ENCODE measurements around the gene GIT2.
"Not testable (repeated sequence)": the region's sequence is repeated elsewhere in the genome, so short reads cannot be mapped to it uniquely, and the experiment has no call there.

Gene GIT2

DNA sequence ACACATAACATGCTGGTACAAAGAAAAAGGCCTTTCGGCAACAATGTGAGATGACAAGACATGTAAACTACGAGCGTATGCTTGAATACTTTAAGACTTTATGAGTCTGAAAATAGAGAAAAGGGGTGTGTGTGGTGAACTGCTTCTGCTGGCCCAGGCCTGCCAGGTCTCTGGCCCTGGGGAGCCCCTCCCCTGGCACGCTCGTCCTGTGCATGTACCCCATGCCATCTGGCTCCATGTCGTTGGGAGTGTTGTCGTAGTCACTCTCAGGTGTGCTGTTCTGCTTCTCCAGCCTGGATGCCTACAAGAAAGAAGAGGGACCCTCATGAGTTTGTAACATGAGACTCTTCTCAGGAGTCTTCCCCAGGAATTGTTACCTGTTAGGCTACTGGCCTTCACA is 57.2 kb downstream of the GIT2 start:
- Histone ChIP-seq H3K27me3 (ENCODE audit: control insufficient read depth, insufficient read depth, low read length) (no peaks in the 10 kb centered on the region), H3K27ac (ENCODE audit: low read length) (no peak overlapping the region), H3K4me3 (ENCODE audit: low read length) (no peak overlapping the region), H3K9me3 (ENCODE audit: control insufficient read depth, insufficient read depth, low read length) (no peaks in the 10 kb centered on the region), H3K36me3 (ENCODE audit: control insufficient read depth, insufficient read depth, low read length) (peaks cover 8% of the 10 kb centered on the region; the same call in 1 of the 2 replicates), H3K4me1 (ENCODE audit: control insufficient read depth, insufficient read depth, low read length) (no peaks in the 10 kb centered on the region)
- WGBS (ENCODE audit: insufficient coverage, insufficient read length) = no CpG with 5 or more reads among the region's 7 CpGs
- DNase-seq (ENCODE audit: low read depth, low spot score) = no peak

DNA sequence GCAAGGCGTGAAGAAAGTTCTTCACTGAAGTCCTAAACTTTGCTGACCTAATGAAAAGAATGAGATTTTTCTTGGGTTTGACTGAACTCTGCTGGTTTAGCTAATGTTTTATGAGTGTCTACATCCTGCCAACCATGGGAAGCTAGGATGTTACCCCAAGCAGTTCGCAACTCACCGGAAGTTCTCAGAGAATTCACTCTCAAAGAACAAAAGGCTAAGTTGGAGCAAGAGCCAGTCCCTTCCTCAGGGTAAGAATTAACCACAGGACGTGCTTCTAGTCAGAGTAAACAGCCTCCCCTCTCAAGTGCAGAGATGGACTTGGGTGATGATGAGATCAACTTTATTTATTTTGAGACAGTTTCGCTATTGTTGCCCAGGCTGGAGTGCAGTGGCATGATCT is 58.8 kb downstream of the GIT2 start:
- no CpG with 5 or more reads among the region's 5 CpGs for WGBS (ENCODE audit: insufficient coverage, insufficient read length)
- no peak for DNase-seq (ENCODE audit: low read depth, low spot score)
- no peaks in the 10 kb centered on the region for H3K27me3 ChIP-seq (ENCODE audit: control insufficient read depth, insufficient read depth, low read length)
- H3K27ac ChIP-seq (ENCODE audit: low read length) = no peak overlapping the region
- no peak overlapping the region for H3K4me3 ChIP-seq (ENCODE audit: low read length)
- no peaks in the 10 kb centered on the region for H3K9me3 ChIP-seq (ENCODE audit: control insufficient read depth, insufficient read depth, low read length)
- H3K4me1 ChIP-seq (ENCODE audit: control insufficient read depth, insufficient read depth, low read length) = no peaks in the 10 kb centered on the region
- peaks cover 11% of the 10 kb centered on the region for H3K36me3 ChIP-seq (ENCODE audit: control insufficient read depth, insufficient read depth, low read length)

DNA sequence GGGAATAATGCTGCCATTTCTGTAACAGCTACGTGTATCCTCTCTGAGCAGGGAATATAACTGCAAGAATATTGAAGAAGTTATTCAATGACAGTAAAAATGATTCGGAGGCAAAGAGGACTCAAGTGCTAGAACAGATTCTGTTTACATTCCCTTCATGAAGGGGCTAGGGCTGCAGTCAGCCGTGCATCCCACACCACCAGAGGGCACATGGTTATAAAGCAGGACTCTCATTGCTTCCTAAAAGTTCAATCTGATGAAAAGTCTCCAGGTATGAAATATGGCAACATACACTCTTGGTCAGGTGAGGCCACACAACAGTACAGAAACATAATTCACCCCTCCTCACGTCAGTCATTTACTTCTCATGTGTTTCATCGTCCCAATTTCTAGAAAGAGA is 62.1 kb downstream of the GIT2 start:
- Histone ChIP-seq H3K9me3 (ENCODE audit: control insufficient read depth, insufficient read depth, low read length) (no peaks in the 10 kb centered on the region), H3K4me3 (ENCODE audit: low read length) (no peak overlapping the region), H3K27me3 (ENCODE audit: control insufficient read depth, insufficient read depth, low read length) (no peaks in the 10 kb centered on the region), H3K27ac (ENCODE audit: low read length) (no peak overlapping the region), H3K36me3 (ENCODE audit: control insufficient read depth, insufficient read depth, low read length) (peaks cover 15% of the 10 kb centered on the region), H3K4me1 (ENCODE audit: control insufficient read depth, insufficient read depth, low read length) (no peaks in the 10 kb centered on the region)
- no peak for DNase-seq (ENCODE audit: low read depth, low spot score)
- WGBS (ENCODE audit: insufficient coverage, insufficient read length) = no CpG with 5 or more reads among the region's 5 CpGs

DNA sequence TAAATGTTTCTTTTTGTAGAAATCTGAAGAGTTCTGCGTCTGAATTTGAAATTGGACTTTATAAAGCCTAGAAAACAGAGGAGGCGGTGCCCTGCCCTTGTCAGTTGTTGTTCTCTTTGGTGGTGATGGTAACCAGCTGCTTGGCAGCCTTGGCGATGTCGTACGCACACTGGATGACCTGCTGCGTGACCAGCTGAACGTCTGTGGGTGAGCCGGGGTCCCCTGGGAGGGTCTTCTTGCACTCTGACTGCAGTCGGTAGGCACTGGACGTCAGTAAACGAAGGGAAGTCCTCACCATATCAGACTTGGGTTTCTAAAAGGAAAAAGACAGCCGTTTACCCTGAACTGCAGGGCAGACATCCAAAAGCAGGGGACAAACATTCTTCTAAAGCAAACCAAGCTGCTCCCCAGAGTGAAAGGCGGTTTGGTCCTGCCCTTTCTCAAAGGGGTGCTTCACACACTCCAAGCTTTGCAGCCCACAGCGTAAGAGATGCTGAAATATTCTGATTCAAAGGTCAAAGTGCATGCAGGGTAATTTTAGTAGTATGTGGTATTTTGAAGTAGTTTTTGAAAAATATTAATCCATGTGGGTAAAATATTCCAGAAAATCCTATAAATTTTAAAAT is 63.2 kb downstream of the GIT2 start:
- Histone ChIP-seq H3K27me3 (ENCODE audit: control insufficient read depth, insufficient read depth, low read length) (no peaks in the 10 kb centered on the region), H3K4me3 (ENCODE audit: low read length) (no peak overlapping the region), H3K36me3 (ENCODE audit: control insufficient read depth, insufficient read depth, low read length) (peaks cover 9% of the 10 kb centered on the region), H3K27ac (ENCODE audit: low read length) (no peak overlapping the region), H3K4me1 (ENCODE audit: control insufficient read depth, insufficient read depth, low read length) (no peaks in the 10 kb centered on the region), H3K9me3 (ENCODE audit: control insufficient read depth, insufficient read depth, low read length) (no peaks in the 10 kb centered on the region)
- WGBS (ENCODE audit: insufficient coverage, insufficient read length) = no CpG with 5 or more reads among the region's 14 CpGs
- DNase-seq (ENCODE audit: low read depth, low spot score) = no peak

DNA sequence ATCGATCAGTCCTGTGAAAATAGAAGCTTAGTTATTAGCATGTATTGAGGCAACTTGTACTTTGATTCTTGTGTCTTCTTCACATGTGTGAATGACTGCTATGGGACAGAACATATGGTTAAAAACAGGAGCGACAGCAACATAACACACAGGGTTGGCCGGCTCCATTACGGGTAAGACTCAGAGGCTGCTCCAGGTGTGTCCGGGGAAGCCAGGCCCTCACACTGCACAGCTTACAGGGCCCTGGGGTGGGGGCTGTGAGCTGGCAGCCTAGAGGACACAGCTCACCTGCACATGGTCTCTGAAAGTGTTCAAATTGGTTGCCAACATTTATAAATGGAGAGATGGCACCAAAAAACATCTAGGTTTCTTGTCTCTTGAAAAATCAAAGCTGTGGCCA is 65.0 kb downstream of the GIT2 start:
- no peak for DNase-seq (ENCODE audit: low read depth, low spot score)
- H3K36me3 ChIP-seq (ENCODE audit: control insufficient read depth, insufficient read depth, low read length) = peaks cover 7% of the 10 kb centered on the region
- H3K4me1 ChIP-seq (ENCODE audit: control insufficient read depth, insufficient read depth, low read length) = no peaks in the 10 kb centered on the region
- H3K4me3 ChIP-seq (ENCODE audit: low read length) = no peak overlapping the region
- no peaks in the 10 kb centered on the region for H3K9me3 ChIP-seq (ENCODE audit: control insufficient read depth, insufficient read depth, low read length)
- WGBS (ENCODE audit: insufficient coverage, insufficient read length) = no CpG with 5 or more reads among the region's 5 CpGs
- H3K27ac ChIP-seq (ENCODE audit: low read length) = no peak overlapping the region
- H3K27me3 ChIP-seq (ENCODE audit: control insufficient read depth, insufficient read depth, low read length) = no peaks in the 10 kb centered on the region

DNA sequence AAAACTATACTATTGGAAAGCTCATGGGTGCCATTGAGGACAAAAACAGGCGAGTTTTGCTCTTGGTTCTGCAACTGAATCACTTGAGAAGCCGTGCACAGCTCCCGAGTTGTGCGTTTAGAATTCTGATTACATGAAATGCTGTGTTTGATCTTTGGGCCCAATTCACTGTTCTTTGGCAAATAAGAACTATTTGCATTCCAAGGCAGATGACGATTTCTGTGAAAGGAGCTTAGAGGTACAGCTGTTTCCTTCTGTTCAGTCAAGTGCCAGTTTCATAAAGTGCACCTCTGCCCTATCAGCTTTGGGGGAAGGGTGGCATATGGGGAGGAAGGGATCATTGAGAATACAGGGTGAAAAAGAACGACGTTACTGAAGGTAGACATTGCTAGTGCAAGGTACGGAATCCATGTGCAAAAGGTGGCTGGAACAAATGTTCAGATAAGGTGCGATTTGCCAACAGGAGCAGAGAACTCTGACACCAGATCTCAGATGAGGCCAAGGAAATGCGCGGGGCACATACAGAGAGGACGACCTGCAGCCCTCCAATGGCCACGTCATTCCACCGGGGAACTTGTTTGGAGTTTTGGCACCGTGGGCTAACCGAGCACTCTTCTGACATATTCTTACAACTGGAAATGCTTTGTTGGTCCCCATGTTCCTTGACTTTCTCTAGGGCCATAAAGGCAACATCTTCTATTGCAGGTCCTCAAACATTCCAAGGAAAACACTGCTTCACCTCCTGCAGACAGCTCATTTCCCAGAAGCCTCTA is 66.0 kb downstream of the GIT2 start:
- H3K4me1 ChIP-seq (ENCODE audit: control insufficient read depth, insufficient read depth, low read length) = no peaks in the 10 kb centered on the region
- peaks cover 7% of the 10 kb centered on the region for H3K36me3 ChIP-seq (ENCODE audit: control insufficient read depth, insufficient read depth, low read length)
- no peak for DNase-seq (ENCODE audit: low read depth, low spot score)
- H3K9me3 ChIP-seq (ENCODE audit: control insufficient read depth, insufficient read depth, low read length) = no peaks in the 10 kb centered on the region
- H3K27me3 ChIP-seq (ENCODE audit: control insufficient read depth, insufficient read depth, low read length) = no peaks in the 10 kb centered on the region
- no peak overlapping the region for H3K4me3 ChIP-seq (ENCODE audit: low read length)
- H3K27ac ChIP-seq (ENCODE audit: low read length) = no peak overlapping the region
- WGBS (ENCODE audit: insufficient coverage, insufficient read length) = no CpG with 5 or more reads among the region's 16 CpGs

DNA sequence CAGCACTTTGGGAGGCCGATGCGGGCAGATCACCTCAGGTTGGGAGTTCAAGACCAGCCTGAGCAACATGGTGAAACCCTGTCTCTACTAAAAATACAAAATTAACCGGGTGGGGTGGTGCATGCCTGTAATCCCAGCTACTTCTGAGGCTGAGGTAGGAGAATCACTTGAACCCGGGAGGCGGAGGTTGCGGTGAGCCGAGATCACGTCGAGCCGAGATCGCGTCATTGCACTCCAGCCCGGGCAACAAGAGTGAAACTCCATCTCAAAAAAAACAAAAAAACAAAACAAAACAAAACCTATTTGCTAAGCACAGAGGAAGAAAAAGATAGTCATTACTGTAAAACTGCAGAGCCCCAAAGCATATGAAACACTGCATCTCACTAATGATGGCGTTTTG is 66.8 kb downstream of the GIT2 start:
- no CpG with 5 or more reads among the region's 14 CpGs for whole genome bisulfite sequencing (ENCODE audit: insufficient coverage, insufficient read length)
- not testable (repeated sequence) for DNase-seq (ENCODE audit: low read depth, low spot score); H3K27me3 ChIP-seq (ENCODE audit: control insufficient read depth, insufficient read depth, low read length); H3K4me3 ChIP-seq (ENCODE audit: low read length); H3K9me3 ChIP-seq (ENCODE audit: control insufficient read depth, insufficient read depth, low read length); H3K27ac ChIP-seq (ENCODE audit: low read length); H3K36me3 ChIP-seq (ENCODE audit: control insufficient read depth, insufficient read depth, low read length); H3K4me1 ChIP-seq (ENCODE audit: control insufficient read depth, insufficient read depth, low read length)

DNA sequence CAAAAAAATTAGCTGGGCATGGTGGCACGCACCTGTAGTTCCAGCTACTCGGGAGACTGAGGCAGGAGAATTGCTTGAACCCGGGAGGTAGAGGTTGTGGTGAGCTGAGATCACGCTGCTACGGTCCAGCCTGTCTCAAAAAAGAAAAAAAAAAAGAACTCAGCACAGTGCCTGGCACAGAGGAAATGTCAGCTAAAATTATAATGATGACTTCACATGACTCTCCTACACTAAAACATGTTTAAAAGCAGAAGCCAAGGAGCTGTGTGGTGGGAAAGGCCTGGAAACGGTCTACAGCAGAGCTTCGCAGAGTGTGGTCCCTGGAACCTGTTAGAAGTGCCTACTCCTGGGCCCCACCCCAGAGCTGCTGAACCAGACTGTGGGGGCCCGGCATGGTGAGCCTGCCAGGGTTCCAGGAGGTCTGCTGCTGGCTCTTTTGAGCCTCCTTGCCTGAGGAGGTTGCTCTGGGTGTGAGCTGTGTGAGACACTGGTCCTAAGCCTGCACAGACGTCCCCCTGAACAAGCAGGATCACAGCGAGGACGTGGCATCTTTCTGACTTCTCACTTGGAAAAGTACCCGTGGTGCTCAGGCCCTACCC is 68.0 kb downstream of the GIT2 start:
- Histone ChIP-seq H3K9me3 (ENCODE audit: control insufficient read depth, insufficient read depth, low read length) (no peaks in the 10 kb centered on the region), H3K4me3 (ENCODE audit: low read length) (no peak overlapping the region), H3K36me3 (ENCODE audit: control insufficient read depth, insufficient read depth, low read length) (peaks cover 7% of the 10 kb centered on the region), H3K27ac (ENCODE audit: low read length) (no peak overlapping the region), H3K4me1 (ENCODE audit: control insufficient read depth, insufficient read depth, low read length) (no peaks in the 10 kb centered on the region), H3K27me3 (ENCODE audit: control insufficient read depth, insufficient read depth, low read length) (no peaks in the 10 kb centered on the region)
- WGBS (ENCODE audit: insufficient coverage, insufficient read length) = no CpG with 5 or more reads among the region's 12 CpGs
- no peak for DNase-seq (ENCODE audit: low read depth, low spot score)

DNA sequence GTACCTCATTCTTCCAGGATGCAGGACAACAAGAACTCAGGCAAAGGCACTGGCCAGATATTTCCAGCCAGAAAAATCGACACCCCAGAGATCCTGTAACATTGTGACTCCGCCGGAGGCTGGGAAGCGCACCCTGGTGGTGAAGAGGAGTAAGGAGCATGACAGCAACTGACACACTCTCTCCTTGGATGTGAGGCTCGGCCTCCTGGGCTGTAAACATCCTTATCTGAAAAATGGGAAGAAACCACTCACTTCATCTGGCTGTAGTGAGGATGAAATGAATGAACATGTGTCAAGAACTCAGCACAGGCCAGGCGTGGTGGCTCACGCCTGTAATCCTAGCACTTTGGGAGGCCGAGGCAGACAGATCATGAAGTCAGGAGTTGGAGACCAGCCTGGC is 68.5 kb downstream of the GIT2 start:
- H3K4me3 ChIP-seq (ENCODE audit: low read length) = no peak overlapping the region
- H3K4me1 ChIP-seq (ENCODE audit: control insufficient read depth, insufficient read depth, low read length) = no peaks in the 10 kb centered on the region
- no peaks in the 10 kb centered on the region for H3K9me3 ChIP-seq (ENCODE audit: control insufficient read depth, insufficient read depth, low read length)
- DNase-seq (ENCODE audit: low read depth, low spot score) = no peak
- WGBS (ENCODE audit: insufficient coverage, insufficient read length) = no CpG with 5 or more reads among the region's 8 CpGs
- H3K36me3 ChIP-seq (ENCODE audit: control insufficient read depth, insufficient read depth, low read length) = peaks cover 4% of the 10 kb centered on the region; the same call in 1 of the 2 replicates
- H3K27me3 ChIP-seq (ENCODE audit: control insufficient read depth, insufficient read depth, low read length) = no peaks in the 10 kb centered on the region
- no peak overlapping the region for H3K27ac ChIP-seq (ENCODE audit: low read length)

DNA sequence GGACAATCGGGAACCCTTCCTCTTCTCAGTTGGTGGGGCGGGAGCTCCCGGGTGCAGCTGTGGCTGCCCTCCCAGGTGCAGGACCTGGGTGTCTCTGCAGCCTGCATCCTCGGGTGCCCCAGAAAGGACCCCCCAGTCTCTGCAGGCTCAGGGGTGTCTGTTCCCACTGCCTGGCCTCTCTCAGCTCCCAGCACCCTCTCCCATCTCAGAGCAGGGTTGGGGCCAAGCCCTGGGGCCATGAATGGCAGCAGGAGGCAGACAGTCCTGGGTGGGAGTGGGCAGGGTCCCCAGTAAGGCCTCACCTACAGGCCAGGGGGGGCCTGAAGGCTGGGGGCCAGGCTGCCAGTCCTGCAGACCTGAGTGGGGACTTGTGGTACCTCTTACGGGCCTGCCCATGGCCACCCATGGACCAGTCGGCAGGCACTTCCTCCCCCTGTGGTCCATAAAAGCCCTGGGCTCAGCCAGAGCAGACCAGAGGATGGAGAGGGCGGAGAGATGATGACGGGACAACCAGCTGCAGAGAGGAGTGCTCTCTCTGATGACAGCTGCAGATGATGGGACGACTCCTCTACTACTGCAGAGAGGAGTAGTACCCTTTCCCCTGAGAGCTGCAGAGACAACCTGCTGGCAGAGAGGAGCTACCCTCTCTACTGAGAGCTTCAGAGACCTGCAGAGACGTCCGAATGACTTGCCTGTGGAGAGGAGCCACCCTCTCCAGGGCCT is 69.5 kb downstream of the GIT2 start:
- Histone ChIP-seq H3K4me1 (ENCODE audit: control insufficient read depth, insufficient read depth, low read length) (no peaks in the 10 kb centered on the region), H3K4me3 (ENCODE audit: low read length) (no peak overlapping the region), H3K27ac (ENCODE audit: low read length) (no peak overlapping the region), H3K36me3 (ENCODE audit: control insufficient read depth, insufficient read depth, low read length) (0 out of 2 replicates have a peak, but pooled peaks cover 2% of the 10 kb centered on the region), H3K27me3 (ENCODE audit: control insufficient read depth, insufficient read depth, low read length) (no peaks in the 10 kb centered on the region), H3K9me3 (ENCODE audit: control insufficient read depth, insufficient read depth, low read length) (no peaks in the 10 kb centered on the region)
- no CpG with 5 or more reads among the region's 11 CpGs for WGBS (ENCODE audit: insufficient coverage, insufficient read length)
- DNase-seq (ENCODE audit: low read depth, low spot score) = no peak
